OCI-LY7 (cell line): ENCODE measurements around the gene SUDS3. TPM values are rescaled to one million over a fixed set of nuclear protein-coding genes. Genes with fewer than 3 reads are reported as not detected.
A peak's percentile ranks its signal among the peaks of the same experiment; 100 is the strongest.

Source experiments
- BruUV-seq: library from RNA; stranded (reverse); fragments of 400-500 nt; replicated peaks from 2 replicates; lab custom pipeline; 2021; lab: Mats Ljungman, UMichigan
- CTCF ChIA-PET: fragments of 300-600 bp; sonication (Branson Sonifier 250); formaldehyde crosslinking; loops from one replicate; lab custom pipeline; 2022; ENCODE audit warnings: antibody characterized with exemption; ENCODE audit not compliant: unreplicated experiment; lab: Charles Lee
- POLR2A ChIA-PET: fragments of 300-600 bp; sonication (Branson Sonifier 250); formaldehyde crosslinking; loops from one replicate; lab custom pipeline; 2022; ENCODE audit warnings: antibody characterized with exemption; lab: Charles Lee
- DNase-seq: peaks from one replicate; pipeline ENCODE4 v3.0.0-alpha.2; 2015; ENCODE audit warnings: low spot score
- H2AFZ ChIP-seq: fragments of 200-600 bp; sonication (generic), shearing (Covaris generic); 2 replicates; pipeline ENCODE4 v1.6.1; 2014; ENCODE audit warnings: mild to moderate bottlenecking, antibody characterized with exemption, low read length, moderate library complexity
- H3K27ac ChIP-seq: fragments of 200-600 bp; sonication (generic); 2 replicates; pipeline ENCODE4 v1.5.1; 2014; ENCODE audit warnings: mixed run types, low read depth, mild to moderate bottlenecking, moderate library complexity, low read length, inconsistent platforms; ENCODE audit not compliant: poor library complexity, severe bottlenecking
- H3K36me3 ChIP-seq: fragments of 200-600 bp; sonication (generic); 2 replicates; pipeline ENCODE4 v1.6.1; 2014; ENCODE audit warnings: mild to moderate bottlenecking, antibody characterized with exemption, low read length, moderate library complexity, mixed read lengths; ENCODE audit not compliant: insufficient read depth
- H3K4me1 ChIP-seq: fragments of 200-600 bp; sonication (generic); 2 replicates; pipeline ENCODE4 v1.5.1; 2014; ENCODE audit warnings: mild to moderate bottlenecking, low read length; ENCODE audit not compliant: insufficient read depth, poor library complexity, severe bottlenecking
- H3K4me2 ChIP-seq: fragments of 200-600 bp; sonication (generic); 2 replicates; pipeline ENCODE4 v1.6.1; 2014; ENCODE audit warnings: mild to moderate bottlenecking, low read length
- H3K4me3 ChIP-seq: fragments of 200-600 bp; sonication (generic); 2 replicates; pipeline ENCODE4 v1.5.1; 2014; ENCODE audit warnings: mild to moderate bottlenecking, low read depth, low read length; ENCODE audit not compliant: poor library complexity, severe bottlenecking
- H3K79me2 ChIP-seq: fragments of 200-600 bp; sonication (generic); 2 replicates; pipeline ENCODE4 v1.6.1; 2016; ENCODE audit warnings: low read depth, mild to moderate bottlenecking, low read length, moderate library complexity, mixed read lengths; ENCODE audit not compliant: insufficient read depth
- H3K9me2 ChIP-seq: fragments of 200-600 bp; sonication (generic); 2 replicates; pipeline ENCODE4 v1.6.1; 2016; ENCODE audit warnings: mild to moderate bottlenecking, low read length, mixed read lengths; ENCODE audit not compliant: insufficient read depth
- H3K9me3 ChIP-seq: fragments of 200-600 bp; sonication (generic); 2 replicates; pipeline ENCODE4 v1.6.1; 2014; ENCODE audit warnings: mild to moderate bottlenecking, mixed run types, low read length, mixed read lengths
- H4K20me1 ChIP-seq: fragments of 200-600 bp; sonication (generic); 2 replicates; pipeline ENCODE4 v1.6.1; 2014; ENCODE audit warnings: mild to moderate bottlenecking, antibody characterized with exemption, low read length, moderate library complexity, mixed read lengths; ENCODE audit not compliant: insufficient read depth
- CTCF ChIP-seq: fragments of 200-600 bp; sonication (generic); conservative IDR thresholded peaks from 2 replicates; pipeline ENCODE4 v1.5.1; 2014; ENCODE audit warnings: mild to moderate bottlenecking, antibody characterized with exemption, low read length, moderate library complexity, mixed read lengths
- EZH2phosphoT487 ChIP-seq: fragments of 200-600 bp; sonication (generic); IDR thresholded peaks from 2 replicates; pipeline ENCODE4 v1.6.1; 2018; ENCODE audit warnings: low read depth, borderline replicate concordance, mild to moderate bottlenecking, mixed run types, antibody characterized with exemption, low read length, moderate library complexity, mixed read lengths
- intact Hi-C: fragments of 100-400 bp; cut with micrococcal nuclease; formaldehyde crosslinking; loops from one replicate; pipeline ENCODE4 v1.10.0; 2022; ENCODE audit not compliant: unreplicated experiment
- total RNA-seq, 2 experiments: library from RNA; depleted of rRNA in 1 of 2; stranded (reverse); fragments of >200 nt in 1 of 2; shearing (Covaris generic) in 1 of 2; gene quantifications; 2 replicates each; pipeline ENCODE4 v1.2.3, GENCODE V29; 2014 to 2022

The SUDS3 gene
- total RNA-seq, 2 experiments from 2014 or later = 34.4 to 39.1 TPM

GRCh38 chr12:118357257-118358007, 18.9 kb upstream of the SUDS3 start:
- Histone ChIP-seq H3K9me3 (peaks cover 33% of the 10 kb centered on the region), H3K79me2 (peaks cover 74% of the 10 kb centered on the region), H2AFZ (peak overlapping the region; percentile 23; the same call in 1 of the 2 replicates), H3K4me1 (peaks cover 30% of the 10 kb centered on the region), H3K27ac (peak overlapping the region; percentile 70), H3K36me3 (peaks cover 35% of the 10 kb centered on the region), H3K4me2 (peak overlapping the region; percentile 92), H4K20me1 (no peaks in the 10 kb centered on the region), H3K9me2 (no peaks in the 10 kb centered on the region), H3K4me3 (peak overlapping the region; percentile 75)
- intact Hi-C loops = loop anchor here (2.0 kb wide), 1 partner anchor 221 kb away; the partner anchor contains the start of gene PEBP1
- DNase-seq = peak; percentile 80
- TF ChIP-seq CTCF (peak; percentile 88), EZH2phosphoT487 (no peak)
- ChIA-PET POLR2A (interaction anchor here (0.5 to 3.6 kb wide), 11 partner anchors 11 to 221 kb away, joined by 3 to 22 read pairs (median 4); partner anchors contain the start of genes PEBP1, SUDS3 and TAOK3), CTCF (no interaction called here)
- BruUV-seq = no TSS peak

DNA sequence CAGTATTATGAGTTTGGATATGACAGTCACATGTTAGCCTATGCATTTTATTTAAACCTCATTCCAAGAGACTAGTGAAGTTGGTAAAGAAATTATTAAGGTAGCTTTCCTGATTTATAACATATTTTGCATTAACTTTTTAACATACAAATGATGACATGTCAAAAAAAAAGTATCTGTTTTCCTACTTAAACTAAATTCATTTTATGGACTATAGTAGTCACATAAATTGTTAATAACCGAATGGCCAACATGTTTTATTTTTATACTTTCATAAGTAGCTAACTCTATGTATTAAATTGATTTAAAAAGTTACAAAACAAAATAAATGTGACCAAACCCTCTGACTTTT, 18.4 kb upstream of the SUDS3 start:
- no peak for DNase-seq
- TF ChIP-seq CTCF (peak; percentile 18; the same call in 1 of the 2 replicates), EZH2phosphoT487 (no peak)
- Histone ChIP-seq H3K36me3 (peaks cover 29% of the 10 kb centered on the region), H3K27ac (peak overlapping the region; percentile 70), H3K4me3 (peak overlapping the region; percentile 75), H2AFZ (no peak overlapping the region), H3K4me2 (peak overlapping the region; percentile 92), H3K4me1 (peaks cover 30% of the 10 kb centered on the region), H4K20me1 (no peaks in the 10 kb centered on the region), H3K9me2 (no peaks in the 10 kb centered on the region), H3K79me2 (peaks cover 69% of the 10 kb centered on the region), H3K9me3 (peaks cover 30% of the 10 kb centered on the region)
- no TSS peak for BruUV-seq
- ChIA-PET CTCF (no interaction called here), POLR2A (interaction anchor here (0.5 to 3.6 kb wide), 11 partner anchors 12 to 174 kb away, joined by 3 to 22 read pairs (median 4); partner anchors contain the start of genes SUDS3 and TAOK3)
- intact Hi-C loops = no loop called here
